ENCODE data around the gene RPL34.

The RPL34 gene

DNA sequence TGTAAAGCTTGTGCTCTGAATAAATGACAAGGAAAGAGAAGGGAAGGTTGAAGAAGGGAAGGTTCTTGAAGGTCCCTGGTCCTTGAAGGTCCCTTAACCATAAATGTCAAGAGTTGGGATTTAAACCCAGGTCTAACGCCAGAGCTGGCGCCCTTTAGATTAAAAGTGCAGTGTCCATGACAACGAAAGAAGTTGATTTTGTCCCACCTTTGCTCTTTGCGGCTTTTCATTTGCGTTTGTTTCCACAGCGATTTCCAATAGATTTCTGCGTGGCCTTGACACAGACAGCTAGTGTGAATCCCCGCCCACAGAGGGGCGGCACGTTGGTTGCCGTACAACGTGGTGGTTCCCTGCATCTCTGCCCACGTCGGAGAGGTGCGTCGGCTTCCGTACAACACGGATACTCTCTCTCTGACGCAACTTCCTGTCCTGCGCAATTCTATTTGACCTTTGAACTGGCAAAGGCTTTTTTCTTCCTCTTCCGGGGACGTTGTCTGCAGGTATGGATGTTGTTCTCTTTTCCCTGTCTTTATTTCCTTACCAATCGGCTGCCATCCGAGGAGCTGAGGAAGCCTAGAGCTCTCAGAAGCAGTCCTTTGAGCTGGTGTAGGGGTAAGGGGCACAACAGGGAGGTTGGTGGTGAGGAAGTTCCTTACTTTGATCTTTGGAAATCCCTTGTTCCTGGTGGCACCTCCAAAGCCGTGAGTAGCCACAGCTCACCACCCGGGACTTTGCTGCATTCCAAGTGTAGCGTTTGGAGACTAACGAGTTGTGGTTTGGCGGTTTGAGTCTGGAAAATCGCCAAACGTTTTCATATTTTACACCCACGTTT is at the start of gene RPL34:
Gene RPL34 (plus strand): TSS at position 476 of the 832 bp plus-strand sequence. CDS start 1,384 bp downstream, outside the sequence.
- DNase-seq (ENCODE audit: low read depth, low spot score): peak; percentile 87

DNA sequence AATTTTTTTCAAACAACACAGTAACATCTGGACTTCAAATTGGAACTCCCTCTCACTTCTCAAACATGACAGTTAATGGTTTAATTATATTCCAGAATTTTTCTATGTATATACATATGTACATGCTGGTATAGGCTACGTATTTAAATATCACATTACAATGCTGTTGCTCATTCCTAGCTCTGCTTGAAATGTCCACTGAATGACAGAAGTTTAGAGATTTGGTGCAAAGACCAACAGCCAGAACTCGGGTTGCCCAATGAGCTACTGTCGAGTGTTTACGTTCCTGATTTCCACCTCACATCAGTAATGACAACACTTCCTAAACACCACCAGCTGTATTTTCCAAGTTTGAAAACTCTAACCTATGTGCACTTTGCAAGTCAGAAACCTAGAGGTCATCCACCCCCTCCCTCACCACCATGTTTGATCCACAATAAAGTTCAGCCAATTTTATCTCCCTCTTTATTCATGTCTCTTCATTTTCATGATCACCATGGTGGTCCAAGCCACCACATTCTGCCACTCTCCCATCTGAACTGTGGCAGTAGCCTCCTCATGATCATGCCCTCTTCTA is 49.3 kb upstream of the RPL34 start:
- H3K9ac ChIP-seq (ENCODE audit: insufficient read length, low read depth): no peak overlapping the region
- H3K4me3 ChIP-seq (ENCODE audit: insufficient read length, low read depth): no peak overlapping the region
- H3K36me3 ChIP-seq (ENCODE audit: insufficient read depth, insufficient read length, low read length): no peaks in the 10 kb centered on the region
- no peaks in the 10 kb centered on the region for H3K27me3 ChIP-seq (ENCODE audit: insufficient read depth, insufficient read length)
- DNase-seq (ENCODE audit: low read depth, low spot score): no peak
- no peaks in the 10 kb centered on the region for H3K9me3 ChIP-seq (ENCODE audit: insufficient read depth, low read length)
- TF ChIP-seq ZNF274 (IDR thresholded peaks at IDR 0.05; ENCODE audit: low read depth, low read length) (no peak), YY1 (IDR thresholded peaks at IDR 0.05; ENCODE audit: insufficient read depth, insufficient read length) (no peak), SUZ12 (IDR thresholded peaks at IDR 0.05; ENCODE audit: extremely low read depth, insufficient read depth, insufficient read length) (no peak)
- H3K4me1 ChIP-seq (ENCODE audit: insufficient read depth, insufficient read length): no peaks in the 10 kb centered on the region

More for the DNA sequence above, at the start of gene RPL34:
- Histone ChIP-seq H3K36me3 (ENCODE audit: insufficient read depth, insufficient read length, low read length) (peaks cover 42% of the 10 kb centered on the region), H3K4me1 (ENCODE audit: insufficient read depth, insufficient read length) (no peaks in the 10 kb centered on the region), H3K9ac (ENCODE audit: insufficient read length, low read depth) (peak within 1 kb of the TSS; percentile 92), H3K9me3 (ENCODE audit: insufficient read depth, low read length) (peaks cover 7% of the 10 kb centered on the region), H3K4me3 (ENCODE audit: insufficient read length, low read depth) (peak within 1 kb of the TSS; percentile 97), H3K27me3 (ENCODE audit: insufficient read depth, insufficient read length) (no peaks in the 10 kb centered on the region)
- TF ChIP-seq ZNF274 (IDR thresholded peaks at IDR 0.05; ENCODE audit: low read depth, low read length) (no peak), YY1 (IDR thresholded peaks at IDR 0.05; ENCODE audit: insufficient read depth, insufficient read length) (peak; percentile 90), SUZ12 (IDR thresholded peaks at IDR 0.05; ENCODE audit: extremely low read depth, insufficient read depth, insufficient read length) (no peak)

DNA sequence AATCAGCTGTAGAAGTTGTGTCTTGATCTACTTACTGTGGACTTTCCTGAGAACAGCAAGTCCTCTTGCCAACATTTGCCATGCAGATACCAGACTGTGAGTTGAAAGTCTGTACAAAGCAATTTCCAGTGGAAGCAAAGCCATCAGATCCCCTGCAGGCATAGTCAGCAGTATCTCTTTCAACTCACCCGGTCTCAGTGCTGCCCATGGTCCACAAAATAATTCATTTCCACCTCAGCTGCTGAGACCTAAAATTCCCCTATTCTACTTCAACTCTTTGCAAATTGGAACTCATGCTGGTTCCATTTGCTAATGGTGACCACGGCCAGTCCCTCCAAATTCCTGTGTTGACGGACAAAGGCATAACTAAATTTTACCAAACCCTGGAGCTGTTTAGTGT is 46.0 kb upstream of the RPL34 start:
- no peaks in the 10 kb centered on the region for H3K27me3 ChIP-seq (ENCODE audit: insufficient read depth, insufficient read length)
- H3K4me1 ChIP-seq (ENCODE audit: insufficient read depth, insufficient read length): no peaks in the 10 kb centered on the region
- no peaks in the 10 kb centered on the region for H3K9me3 ChIP-seq (ENCODE audit: insufficient read depth, low read length)
- TF ChIP-seq ZNF274 (IDR thresholded peaks at IDR 0.05; ENCODE audit: low read depth, low read length) (no peak), YY1 (IDR thresholded peaks at IDR 0.05; ENCODE audit: insufficient read depth, insufficient read length) (no peak), SUZ12 (IDR thresholded peaks at IDR 0.05; ENCODE audit: extremely low read depth, insufficient read depth, insufficient read length) (no peak)
- DNase-seq (ENCODE audit: low read depth, low spot score): no peak
- no peak overlapping the region for H3K9ac ChIP-seq (ENCODE audit: insufficient read length, low read depth)
- H3K4me3 ChIP-seq (ENCODE audit: insufficient read length, low read depth): no peak overlapping the region
- no peaks in the 10 kb centered on the region for H3K36me3 ChIP-seq (ENCODE audit: insufficient read depth, insufficient read length, low read length)

DNA sequence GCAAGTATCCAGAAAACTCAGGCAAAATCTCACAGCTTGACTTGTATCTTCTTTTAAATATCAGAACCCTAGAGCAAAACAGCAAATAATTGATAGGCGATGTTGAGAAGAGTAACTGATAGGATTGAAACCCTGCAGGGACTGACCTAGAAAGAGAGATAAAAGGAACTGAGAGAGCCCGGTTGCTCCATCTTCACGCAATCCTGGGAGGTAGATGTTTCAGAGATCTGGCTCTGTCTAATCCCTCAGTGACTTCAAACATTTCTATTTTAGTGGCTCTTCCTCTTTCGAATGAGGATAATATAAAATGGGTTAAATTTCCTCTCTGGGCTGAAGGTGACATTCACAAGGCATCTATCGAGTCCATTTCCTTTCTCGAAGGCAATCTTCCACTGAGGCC is 39.3 kb upstream of the RPL34 start:
- no peaks in the 10 kb centered on the region for H3K4me1 ChIP-seq (ENCODE audit: insufficient read depth, insufficient read length)
- no peak for TF ChIP-seq YY1 (IDR thresholded peaks at IDR 0.05; ENCODE audit: insufficient read depth, insufficient read length)
- no peak for TF ChIP-seq ZNF274 (IDR thresholded peaks at IDR 0.05; ENCODE audit: low read depth, low read length)
- no peak for TF ChIP-seq SUZ12 (IDR thresholded peaks at IDR 0.05; ENCODE audit: extremely low read depth, insufficient read depth, insufficient read length)
- no peaks in the 10 kb centered on the region for H3K9me3 ChIP-seq (ENCODE audit: insufficient read depth, low read length)
- no peaks in the 10 kb centered on the region for H3K36me3 ChIP-seq (ENCODE audit: insufficient read depth, insufficient read length, low read length)
- H3K27me3 ChIP-seq (ENCODE audit: insufficient read depth, insufficient read length): no peaks in the 10 kb centered on the region
- no peak for DNase-seq (ENCODE audit: low read depth, low spot score)
- no peak overlapping the region for H3K9ac ChIP-seq (ENCODE audit: insufficient read length, low read depth)
- no peak overlapping the region for H3K4me3 ChIP-seq (ENCODE audit: insufficient read length, low read depth)

DNA sequence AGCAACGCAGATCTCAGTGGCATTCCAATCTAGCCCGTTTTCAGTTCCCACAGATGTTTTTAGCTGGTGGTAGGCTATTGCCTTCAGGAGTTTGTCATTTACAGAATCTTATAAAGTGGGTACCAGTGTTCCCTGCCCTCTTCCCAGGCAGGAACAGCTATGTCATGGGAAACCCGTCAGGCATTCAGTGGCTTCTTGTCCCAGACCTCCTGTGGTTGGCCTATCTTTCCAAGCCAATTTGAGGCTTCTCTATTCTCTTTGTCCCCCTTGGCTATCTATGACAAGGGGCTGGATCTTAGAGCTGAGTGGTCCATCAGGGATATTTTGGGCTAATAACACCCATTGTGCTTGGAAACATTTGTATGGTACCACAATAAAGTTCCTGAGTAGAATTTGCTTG is 33.6 kb upstream of the RPL34 start:
- Histone ChIP-seq H3K4me1 (ENCODE audit: insufficient read depth, insufficient read length) (no peaks in the 10 kb centered on the region), H3K9ac (ENCODE audit: insufficient read length, low read depth) (no peak overlapping the region), H3K9me3 (ENCODE audit: insufficient read depth, low read length) (no peaks in the 10 kb centered on the region), H3K36me3 (ENCODE audit: insufficient read depth, insufficient read length, low read length) (no peaks in the 10 kb centered on the region), H3K4me3 (ENCODE audit: insufficient read length, low read depth) (no peak overlapping the region), H3K27me3 (ENCODE audit: insufficient read depth, insufficient read length) (no peaks in the 10 kb centered on the region)
- no peak for DNase-seq (ENCODE audit: low read depth, low spot score)
- TF ChIP-seq YY1 (IDR thresholded peaks at IDR 0.05; ENCODE audit: insufficient read depth, insufficient read length) (no peak), SUZ12 (IDR thresholded peaks at IDR 0.05; ENCODE audit: extremely low read depth, insufficient read depth, insufficient read length) (no peak), ZNF274 (IDR thresholded peaks at IDR 0.05; ENCODE audit: low read depth, low read length) (no peak)

DNA sequence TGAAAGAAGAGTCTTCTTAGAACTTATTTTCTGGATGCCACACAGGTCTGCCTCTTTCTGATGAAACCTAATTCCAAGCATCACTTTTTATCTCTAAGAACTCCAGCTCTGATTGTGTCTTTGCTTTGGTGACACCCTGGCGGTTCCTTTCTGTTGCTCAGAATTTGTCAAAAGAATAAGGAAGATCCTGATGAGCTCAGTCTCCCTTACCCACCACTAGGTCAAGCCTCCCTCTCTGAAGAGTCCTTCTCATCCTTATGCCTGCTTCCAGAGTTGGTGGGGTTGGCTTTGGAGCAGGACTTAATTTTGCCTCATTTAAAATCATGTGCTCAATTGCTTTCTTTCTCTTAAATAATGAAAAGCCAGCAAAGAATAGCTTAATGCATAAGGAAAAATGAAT is 31.5 kb upstream of the RPL34 start:
- TF ChIP-seq ZNF274 (IDR thresholded peaks at IDR 0.05; ENCODE audit: low read depth, low read length) (no peak), YY1 (IDR thresholded peaks at IDR 0.05; ENCODE audit: insufficient read depth, insufficient read length) (no peak), SUZ12 (IDR thresholded peaks at IDR 0.05; ENCODE audit: extremely low read depth, insufficient read depth, insufficient read length) (no peak)
- Histone ChIP-seq H3K9me3 (ENCODE audit: insufficient read depth, low read length) (no peaks in the 10 kb centered on the region), H3K36me3 (ENCODE audit: insufficient read depth, insufficient read length, low read length) (no peaks in the 10 kb centered on the region), H3K27me3 (ENCODE audit: insufficient read depth, insufficient read length) (no peaks in the 10 kb centered on the region), H3K9ac (ENCODE audit: insufficient read length, low read depth) (no peak overlapping the region), H3K4me1 (ENCODE audit: insufficient read depth, insufficient read length) (no peaks in the 10 kb centered on the region), H3K4me3 (ENCODE audit: insufficient read length, low read depth) (no peak overlapping the region)
- no peak for DNase-seq (ENCODE audit: low read depth, low spot score)

DNA sequence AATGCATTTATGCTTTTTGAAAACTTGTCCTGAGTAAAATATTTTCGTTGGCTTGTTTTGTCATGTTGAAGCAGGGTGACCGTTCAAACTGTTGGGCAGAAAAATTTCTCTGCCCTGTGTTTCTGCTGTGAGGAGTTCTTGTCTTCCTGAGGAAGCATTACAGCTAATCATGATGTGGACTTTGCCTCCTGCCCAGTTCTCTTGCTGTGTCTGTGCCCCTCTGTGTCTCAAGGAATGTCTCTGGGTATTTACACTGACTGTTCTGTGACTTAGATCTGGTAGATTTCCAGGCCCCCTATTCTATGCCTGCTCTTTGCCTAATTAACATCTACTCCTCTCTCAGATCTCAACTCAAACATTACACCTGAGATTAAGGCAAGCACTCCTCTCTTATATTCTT is 30.4 kb upstream of the RPL34 start:
- H3K9me3 ChIP-seq (ENCODE audit: insufficient read depth, low read length): no peaks in the 10 kb centered on the region

More for the DNA sequence above, 30.4 kb upstream of the RPL34 start:
- Histone ChIP-seq H3K36me3 (ENCODE audit: insufficient read depth, insufficient read length, low read length) (no peaks in the 10 kb centered on the region), H3K27me3 (ENCODE audit: insufficient read depth, insufficient read length) (no peaks in the 10 kb centered on the region), H3K4me3 (ENCODE audit: insufficient read length, low read depth) (no peak overlapping the region), H3K4me1 (ENCODE audit: insufficient read depth, insufficient read length) (no peaks in the 10 kb centered on the region), H3K9ac (ENCODE audit: insufficient read length, low read depth) (no peak overlapping the region)
- TF ChIP-seq ZNF274 (IDR thresholded peaks at IDR 0.05; ENCODE audit: low read depth, low read length) (no peak), YY1 (IDR thresholded peaks at IDR 0.05; ENCODE audit: insufficient read depth, insufficient read length) (no peak), SUZ12 (IDR thresholded peaks at IDR 0.05; ENCODE audit: extremely low read depth, insufficient read depth, insufficient read length) (no peak)
- DNase-seq (ENCODE audit: low read depth, low spot score): no peak

All from NT2/D1 (cell line).